Natural killer cell (primary cell): ENCODE data around the gene GPR137B. TPM values are rescaled to one million over a fixed set of nuclear protein-coding genes. Genes with fewer than 3 reads are reported as not detected.

Experiments
- ATAC-seq, 3 donors: fragments of 150-1000 bp in 2 of 3; fragments of 200-7000 bp in 1 of 3; cut with Tn5 transposase; 1 replicate in 1 of 3; 2 replicates in 2 of 3; pipeline ENCODE4 v1.10.0; 2021; ENCODE audit warnings: mild to moderate bottlenecking in 2 of 3, moderate library complexity in 2 of 3
- DNase-seq, 2 donors: peaks; one replicate each; pipeline versions ENCODE4 v3.0.0 to v3.0.0-alpha.2; 2013 to 2021; ENCODE audit warnings: mixed read lengths in 1 of 2
- H3K27ac ChIP-seq: one replicate; pipeline ENCODE4 v1.5.1; 2013; ENCODE audit warnings: mild to moderate bottlenecking, low read length
- H3K27me3 ChIP-seq: one replicate; pipeline ENCODE4 v1.6.1; 2013; ENCODE audit warnings: low read length; ENCODE audit not compliant: control insufficient read depth, insufficient read depth
- H3K36me3 ChIP-seq: one replicate; pipeline ENCODE4 v1.6.1; 2013; ENCODE audit warnings: low read length; ENCODE audit not compliant: control insufficient read depth, insufficient read depth
- H3K4me1 ChIP-seq: one replicate; pipeline ENCODE4 v1.6.1; 2013; ENCODE audit warnings: low read length; ENCODE audit not compliant: control insufficient read depth, insufficient read depth
- H3K4me3 ChIP-seq: one replicate; pipeline ENCODE4 v1.5.1; 2013; ENCODE audit warnings: low read length
- H3K9me3 ChIP-seq: one replicate; pipeline ENCODE4 v1.6.1; 2013; ENCODE audit warnings: low read length; ENCODE audit not compliant: control insufficient read depth, insufficient read depth
- H3K27ac Mint-ChIP-seq, 2 donors: one replicate each; pipeline ENCODE4 v1.8.0; 2022; ENCODE audit warnings: mild to moderate bottlenecking in 2 of 2, mixed read lengths in 2 of 2, moderate library complexity in 1 of 2
- H3K27me3 Mint-ChIP-seq, 2 donors: one replicate each; pipeline ENCODE4 v1.8.0; 2022; ENCODE audit warnings: low read depth in 2 of 2, mixed read lengths in 2 of 2
- H3K36me3 Mint-ChIP-seq: one replicate; pipeline ENCODE4 v1.8.0; 2022; ENCODE audit warnings: mixed read lengths
- H3K4me1 Mint-ChIP-seq, 2 donors: one replicate each; pipeline ENCODE4 v1.8.0; 2022; ENCODE audit warnings: mixed read lengths in 2 of 2
- H3K4me3 Mint-ChIP-seq: one replicate; pipeline ENCODE4 v1.8.0; 2022; ENCODE audit warnings: mild to moderate bottlenecking, moderate library complexity, mixed read lengths
- H3K9me3 Mint-ChIP-seq, 2 donors: one replicate each; pipeline ENCODE4 v1.8.0; 2022; ENCODE audit warnings: mixed read lengths in 2 of 2
- WGBS: methylation state at CpG from one replicate; pipeline ENCODE4 v1.1.7; 2013; ENCODE audit warnings: missing lambda C conversion rate; ENCODE audit not compliant: insufficient coverage; 5-methylcytosine and 5-hydroxymethylcytosine counted together
- intact Hi-C: fragments of 100-400 bp; cut with micrococcal nuclease; formaldehyde crosslinking; loops from one replicate; pipeline ENCODE4 v1.14.2; 2022
- total RNA-seq, 4 donors: library from RNA; stranded (reverse); fragments of 120-200 nt in 1 of 4; gene quantifications; one replicate each; pipeline versions ENCODE4 v1.2.3 to v1.2.4, GENCODE V29; 2013 to 2022
- TF ChIP-seq, protein P1 (sequence below): fragments of 200-600 bp; IDR thresholded peaks from one replicate; pipeline ENCODE4 v1.8.0; 2022; ENCODE audit warnings: antibody characterized with exemption

GPR137B gene
- total RNA-seq, 3 donors from 2014 or later (not counting 1 experiment from before 2014, with no cell fraction given): 13.3 to 13.8 (median 13.5) TPM

DNA sequence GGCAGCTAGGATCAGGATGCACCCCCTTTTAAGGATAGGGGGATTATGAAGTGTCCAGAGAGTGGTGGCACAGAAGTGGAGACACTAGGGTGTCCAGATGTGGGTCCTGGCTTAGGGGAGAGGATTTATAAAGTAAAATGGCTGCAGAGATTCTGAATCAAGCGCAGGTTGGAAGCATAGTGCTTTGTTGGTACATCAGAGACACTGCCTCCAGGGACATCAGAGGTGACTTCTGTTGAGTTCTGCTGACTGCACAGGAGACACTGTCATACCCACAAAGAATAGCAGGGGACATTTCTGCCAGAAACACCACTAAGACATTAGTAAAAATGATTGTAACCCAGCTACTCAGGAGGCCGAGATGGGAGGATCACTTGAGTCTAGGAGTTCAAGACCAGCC lies 16.4 kb downstream of the GPR137B start:
- Mint-ChIP-seq H3K27me3 (no peaks in the 10 kb centered on the region), H3K9me3 (peaks cover 7 to 14% of the 10 kb centered on the region in 2 donors), H3K4me3 (no peak overlapping the region), H3K36me3 (no peaks in the 10 kb centered on the region), H3K4me1 (peaks cover 37 to 62% of the 10 kb centered on the region in 2 donors), H3K27ac (peak overlapping the region; percentile 19 to 35)
- intact Hi-C loops: no loop called here
- Histone ChIP-seq H3K27me3 (no peaks in the 10 kb centered on the region), H3K27ac (no peak overlapping the region), H3K4me1 (peaks cover 29% of the 10 kb centered on the region), H3K4me3 (no peak overlapping the region), H3K36me3 (no peaks in the 10 kb centered on the region), H3K9me3 (peaks cover 18% of the 10 kb centered on the region)
- 87% methylated on average over 2 of the region's 2 CpGs for WGBS
- TF ChIP-seq, protein P1, sequence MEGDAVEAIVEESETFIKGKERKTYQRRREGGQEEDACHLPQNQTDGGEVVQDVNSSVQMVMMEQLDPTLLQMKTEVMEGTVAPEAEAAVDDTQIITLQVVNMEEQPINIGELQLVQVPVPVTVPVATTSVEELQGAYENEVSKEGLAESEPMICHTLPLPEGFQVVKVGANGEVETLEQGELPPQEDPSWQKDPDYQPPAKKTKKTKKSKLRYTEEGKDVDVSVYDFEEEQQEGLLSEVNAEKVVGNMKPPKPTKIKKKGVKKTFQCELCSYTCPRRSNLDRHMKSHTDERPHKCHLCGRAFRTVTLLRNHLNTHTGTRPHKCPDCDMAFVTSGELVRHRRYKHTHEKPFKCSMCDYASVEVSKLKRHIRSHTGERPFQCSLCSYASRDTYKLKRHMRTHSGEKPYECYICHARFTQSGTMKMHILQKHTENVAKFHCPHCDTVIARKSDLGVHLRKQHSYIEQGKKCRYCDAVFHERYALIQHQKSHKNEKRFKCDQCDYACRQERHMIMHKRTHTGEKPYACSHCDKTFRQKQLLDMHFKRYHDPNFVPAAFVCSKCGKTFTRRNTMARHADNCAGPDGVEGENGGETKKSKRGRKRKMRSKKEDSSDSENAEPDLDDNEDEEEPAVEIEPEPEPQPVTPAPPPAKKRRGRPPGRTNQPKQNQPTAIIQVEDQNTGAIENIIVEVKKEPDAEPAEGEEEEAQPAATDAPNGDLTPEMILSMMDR: no peak
- ATAC-seq (no peak), DNase-seq (no peak)

DNA sequence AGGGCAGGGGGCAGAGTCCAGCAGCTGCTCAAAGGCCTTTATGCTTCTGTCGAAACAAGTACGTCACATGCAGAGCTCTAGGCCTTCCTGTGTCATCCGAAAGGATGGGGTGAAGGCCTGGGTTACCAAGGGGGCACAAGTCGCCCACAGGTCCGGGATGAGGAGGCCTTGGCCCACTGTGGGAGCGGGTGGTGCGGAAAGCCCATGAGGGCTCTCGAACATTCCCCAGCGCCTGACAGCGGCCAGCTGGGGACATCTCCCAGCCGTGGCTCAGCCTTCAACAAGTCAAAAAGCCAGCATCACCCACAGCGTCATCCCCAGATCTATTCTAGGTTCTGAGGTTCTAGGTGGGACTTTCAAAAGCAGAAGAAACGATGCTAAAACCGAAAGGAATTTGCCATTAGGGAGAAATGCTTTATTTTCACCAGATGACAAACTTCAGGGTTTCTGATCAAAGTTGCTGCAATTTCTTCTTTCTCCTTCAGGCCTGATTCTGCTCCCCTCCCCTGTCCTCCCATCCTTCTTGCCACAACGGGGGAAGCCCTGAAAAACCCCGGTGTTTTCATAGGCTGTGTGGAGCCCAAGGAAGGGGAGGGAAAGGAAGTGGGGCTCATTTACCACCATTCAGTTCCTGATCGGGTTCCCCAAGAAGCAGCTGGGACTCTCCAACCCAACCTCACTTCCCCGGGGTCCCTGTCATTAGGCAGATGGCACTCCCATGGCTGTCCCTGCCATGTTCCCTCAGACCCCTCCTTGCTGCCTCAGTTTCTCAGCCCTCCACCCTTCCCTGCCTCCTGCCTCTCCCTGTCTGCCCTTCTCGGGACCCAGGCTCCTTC lies 17.6 kb downstream of the GPR137B start:
- Mint-ChIP-seq H3K27me3 (no peaks in the 10 kb centered on the region), H3K27ac (peak overlapping the region; percentile 79 to 85), H3K36me3 (no peaks in the 10 kb centered on the region), H3K9me3 (peaks cover 11 to 18% of the 10 kb centered on the region in 2 donors), H3K4me3 (no peak overlapping the region), H3K4me1 (peaks cover 49 to 74% of the 10 kb centered on the region in 2 donors)
- TF ChIP-seq, protein P1: no peak
- Histone ChIP-seq H3K9me3 (peaks cover 22% of the 10 kb centered on the region), H3K27me3 (no peaks in the 10 kb centered on the region), H3K27ac (peak overlapping the region; percentile 47), H3K36me3 (no peaks in the 10 kb centered on the region), H3K4me1 (peaks cover 37% of the 10 kb centered on the region), H3K4me3 (no peak overlapping the region)
- DNase-seq: peak in 1 of 2 donors; percentile 65
- no peak for ATAC-seq
- 73% methylated on average over 18 of the region's 19 CpGs for WGBS
- intact Hi-C loops: no loop called here

DNA sequence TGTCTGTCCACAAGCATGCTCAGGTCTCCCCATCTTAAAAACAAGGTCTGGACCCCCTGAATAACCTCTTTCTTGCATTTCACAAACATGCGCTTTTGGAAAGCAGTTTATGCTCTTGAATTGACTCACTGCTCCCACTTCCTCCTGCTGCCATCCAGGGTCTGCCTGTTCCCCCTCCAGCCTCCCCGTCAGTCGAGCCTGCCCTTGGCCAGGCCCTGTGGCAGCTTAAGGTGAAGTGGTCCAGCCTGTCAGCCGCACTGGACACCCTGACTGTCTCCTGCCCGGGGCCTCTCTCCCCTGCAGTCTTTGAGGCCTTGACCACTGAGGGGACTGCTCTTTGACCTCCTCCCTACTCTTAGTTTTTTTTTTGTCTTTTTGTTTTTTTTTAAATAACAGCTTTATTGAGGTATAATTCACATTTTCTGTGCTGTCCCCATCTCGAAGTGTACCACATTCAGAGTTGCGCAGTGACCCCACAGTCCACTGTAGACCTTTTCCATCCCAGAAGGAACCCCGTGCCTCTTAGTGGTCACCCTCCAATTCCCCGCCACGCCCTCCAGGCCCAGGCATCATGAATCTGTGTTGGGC lies 18.3 kb downstream of the GPR137B start:
- Histone ChIP-seq H3K27ac (peak overlapping the region; percentile 47), H3K9me3 (peaks cover 22% of the 10 kb centered on the region), H3K4me3 (no peak overlapping the region), H3K36me3 (no peaks in the 10 kb centered on the region), H3K4me1 (peaks cover 37% of the 10 kb centered on the region), H3K27me3 (no peaks in the 10 kb centered on the region)
- Mint-ChIP-seq H3K4me1 (peaks cover 55 to 73% of the 10 kb centered on the region in 2 donors), H3K27me3 (no peaks in the 10 kb centered on the region), H3K9me3 (peaks cover 11 to 18% of the 10 kb centered on the region in 2 donors), H3K4me3 (no peak overlapping the region), H3K36me3 (no peaks in the 10 kb centered on the region), H3K27ac (peak overlapping the region; percentile 79 to 85)
- TF ChIP-seq, protein P1: no peak
- intact Hi-C loops: no loop called here
- ATAC-seq (no peak), DNase-seq (no peak)
- 92% methylated on average over 10 of the region's 10 CpGs for WGBS
